Esophagus squamous epithelium (tissue), 4 donors: ENCODE results near the gene PRMT7.

Experiments
- POLR2A ChIP-seq, 4 donors: fragments of 450-650 bp; IDR thresholded peaks; one replicate each; pipeline ENCODE4 v1.6.1; 2017; ENCODE audit warnings: antibody characterized with exemption in 4 of 4, mild to moderate bottlenecking in 4 of 4, moderate library complexity in 3 of 4
- TF ChIP-seq, protein P1 (sequence below), 6 experiments: fragments of 450-650 bp in 4 of 6; fragments of 200-600 bp in 2 of 6; sonication (generic) in 2 of 6; IDR thresholded peaks; one replicate each; pipeline ENCODE4 v1.5.1; 2016 to 2019; ENCODE audit warnings: antibody characterized with exemption in 6 of 6, mild to moderate bottlenecking in 4 of 6, moderate library complexity in 4 of 6

DNA sequence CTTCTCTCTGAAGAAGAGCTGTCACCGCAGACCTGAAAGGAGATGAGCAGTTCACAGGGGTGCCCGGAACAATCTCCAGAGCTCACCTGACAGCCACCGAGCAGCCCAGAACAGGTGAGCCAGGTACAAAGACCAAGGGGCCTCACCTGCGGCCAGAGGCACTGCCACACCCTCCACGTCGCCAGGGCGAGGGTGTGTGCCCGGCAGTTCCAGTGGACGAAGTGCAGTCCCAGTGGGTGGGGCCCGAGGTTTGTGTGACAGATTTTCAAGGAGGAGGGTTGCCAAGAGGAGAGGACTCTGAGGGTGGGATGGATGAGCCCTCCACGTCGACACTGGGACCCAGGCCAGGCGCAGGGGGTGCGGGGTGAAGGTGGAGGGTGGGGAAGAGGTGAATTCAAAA, 75.8 kb downstream of the PRMT7 start:
- TF ChIP-seq, protein P1, sequence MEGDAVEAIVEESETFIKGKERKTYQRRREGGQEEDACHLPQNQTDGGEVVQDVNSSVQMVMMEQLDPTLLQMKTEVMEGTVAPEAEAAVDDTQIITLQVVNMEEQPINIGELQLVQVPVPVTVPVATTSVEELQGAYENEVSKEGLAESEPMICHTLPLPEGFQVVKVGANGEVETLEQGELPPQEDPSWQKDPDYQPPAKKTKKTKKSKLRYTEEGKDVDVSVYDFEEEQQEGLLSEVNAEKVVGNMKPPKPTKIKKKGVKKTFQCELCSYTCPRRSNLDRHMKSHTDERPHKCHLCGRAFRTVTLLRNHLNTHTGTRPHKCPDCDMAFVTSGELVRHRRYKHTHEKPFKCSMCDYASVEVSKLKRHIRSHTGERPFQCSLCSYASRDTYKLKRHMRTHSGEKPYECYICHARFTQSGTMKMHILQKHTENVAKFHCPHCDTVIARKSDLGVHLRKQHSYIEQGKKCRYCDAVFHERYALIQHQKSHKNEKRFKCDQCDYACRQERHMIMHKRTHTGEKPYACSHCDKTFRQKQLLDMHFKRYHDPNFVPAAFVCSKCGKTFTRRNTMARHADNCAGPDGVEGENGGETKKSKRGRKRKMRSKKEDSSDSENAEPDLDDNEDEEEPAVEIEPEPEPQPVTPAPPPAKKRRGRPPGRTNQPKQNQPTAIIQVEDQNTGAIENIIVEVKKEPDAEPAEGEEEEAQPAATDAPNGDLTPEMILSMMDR (IDR thresholded peaks at IDR 0.05), result no peak
- no peak for TF ChIP-seq POLR2A (IDR thresholded peaks at IDR 0.05)
